Testis (tissue), 2 donors: ENCODE results near the gene ANKRD44.

Experiments
- POLR2A ChIP-seq: fragments of 450-650 bp; IDR thresholded peaks from one replicate; pipeline ENCODE4 v1.6.1; 2017; ENCODE audit warnings: antibody characterized with exemption, mild to moderate bottlenecking, moderate library complexity
- TF ChIP-seq, protein P1 (sequence below), 3 experiments: fragments of 450-650 bp in 2 of 3; fragments of 200-600 bp in 1 of 3; sonication (generic) in 1 of 3; IDR thresholded peaks; one replicate each; pipeline ENCODE4 v1.5.1; 2016 to 2019; ENCODE audit warnings: antibody characterized with exemption in 3 of 3, mild to moderate bottlenecking in 2 of 3, moderate library complexity in 1 of 3

DNA sequence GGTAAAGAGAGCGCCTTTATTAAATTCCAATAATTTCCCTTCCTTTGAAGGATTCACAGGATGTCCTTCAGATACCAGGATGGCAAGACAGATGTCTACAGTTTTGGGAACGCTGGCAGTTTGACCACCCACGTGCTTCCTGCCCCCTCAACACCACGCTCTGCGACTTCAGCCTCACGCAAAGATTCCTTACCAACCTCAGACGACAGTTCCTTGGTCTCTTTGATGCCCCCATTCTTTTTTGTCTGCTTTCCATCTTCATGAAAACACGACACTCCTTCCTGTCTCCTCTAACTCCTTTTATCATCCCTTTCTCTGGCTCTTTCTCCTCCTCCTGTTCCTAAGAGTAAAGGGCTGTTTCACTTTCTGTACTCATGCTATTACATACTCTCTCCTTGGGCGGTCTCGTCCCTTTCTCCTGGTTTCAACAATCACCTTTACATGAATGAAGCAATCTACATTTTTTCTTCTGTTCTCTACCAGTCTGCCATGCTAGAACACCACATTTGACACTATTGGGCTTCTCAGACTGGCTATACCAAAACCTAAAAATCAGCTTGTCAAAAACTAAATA is 194.2 kb downstream of the ANKRD44 start:
- TF ChIP-seq, protein P1, sequence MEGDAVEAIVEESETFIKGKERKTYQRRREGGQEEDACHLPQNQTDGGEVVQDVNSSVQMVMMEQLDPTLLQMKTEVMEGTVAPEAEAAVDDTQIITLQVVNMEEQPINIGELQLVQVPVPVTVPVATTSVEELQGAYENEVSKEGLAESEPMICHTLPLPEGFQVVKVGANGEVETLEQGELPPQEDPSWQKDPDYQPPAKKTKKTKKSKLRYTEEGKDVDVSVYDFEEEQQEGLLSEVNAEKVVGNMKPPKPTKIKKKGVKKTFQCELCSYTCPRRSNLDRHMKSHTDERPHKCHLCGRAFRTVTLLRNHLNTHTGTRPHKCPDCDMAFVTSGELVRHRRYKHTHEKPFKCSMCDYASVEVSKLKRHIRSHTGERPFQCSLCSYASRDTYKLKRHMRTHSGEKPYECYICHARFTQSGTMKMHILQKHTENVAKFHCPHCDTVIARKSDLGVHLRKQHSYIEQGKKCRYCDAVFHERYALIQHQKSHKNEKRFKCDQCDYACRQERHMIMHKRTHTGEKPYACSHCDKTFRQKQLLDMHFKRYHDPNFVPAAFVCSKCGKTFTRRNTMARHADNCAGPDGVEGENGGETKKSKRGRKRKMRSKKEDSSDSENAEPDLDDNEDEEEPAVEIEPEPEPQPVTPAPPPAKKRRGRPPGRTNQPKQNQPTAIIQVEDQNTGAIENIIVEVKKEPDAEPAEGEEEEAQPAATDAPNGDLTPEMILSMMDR (IDR thresholded peaks at IDR 0.05): no peak
- TF ChIP-seq POLR2A: no peak
